H9 (cell line): ENCODE data around the gene CCDC138. TPM values are rescaled to one million over a fixed set of nuclear protein-coding genes. Genes with fewer than 3 reads are reported as not detected.

Experiments
- DNase-seq: peaks from one replicate; pipeline ENCODE4 v3.0.0-alpha.2; 2017
- H2AFZ ChIP-seq: one replicate; pipeline ENCODE4 v1.6.1; 2013; ENCODE audit warnings: mild to moderate bottlenecking, low read length, control low read depth, moderate library complexity
- H2AK5ac ChIP-seq: 2 replicates; pipeline ENCODE4 v1.6.1; 2013; ENCODE audit warnings: low read length, control low read depth, mixed read lengths; ENCODE audit not compliant: insufficient read length
- H2BK120ac ChIP-seq: one replicate; pipeline ENCODE4 v1.6.1; 2013; ENCODE audit warnings: low read depth, mild to moderate bottlenecking, low read length, control low read depth, inconsistent platforms; ENCODE audit not compliant: poor library complexity, severe bottlenecking
- H2BK12ac ChIP-seq: 2 replicates; pipeline ENCODE4 v1.6.1; 2013; ENCODE audit warnings: low read length, control low read depth, mixed read lengths, low read depth; ENCODE audit not compliant: insufficient read length
- H2BK15ac ChIP-seq: 2 replicates; pipeline ENCODE4 v1.6.1; 2013; ENCODE audit warnings: low read depth, low read length, control low read depth
- H2BK20ac ChIP-seq: one replicate; pipeline ENCODE4 v1.6.1; 2013; ENCODE audit warnings: low read depth, mild to moderate bottlenecking, low read length, control low read depth, inconsistent platforms; ENCODE audit not compliant: poor library complexity, severe bottlenecking
- H2BK5ac ChIP-seq: 2 replicates; pipeline ENCODE4 v1.6.1; 2013; ENCODE audit warnings: low read length, control low read depth, mixed read lengths; ENCODE audit not compliant: insufficient read length
- H3K14ac ChIP-seq: 2 replicates; pipeline ENCODE4 v1.6.1; 2013; ENCODE audit warnings: low read length, control low read depth; ENCODE audit not compliant: insufficient read depth
- H3K18ac ChIP-seq: 2 replicates; pipeline ENCODE4 v1.6.1; 2013; ENCODE audit warnings: low read depth, mild to moderate bottlenecking, mixed read lengths, low read length, control low read depth; ENCODE audit not compliant: insufficient read length
- H3K23ac ChIP-seq: 2 replicates; pipeline ENCODE4 v1.6.1; 2013; ENCODE audit warnings: low read length, control low read depth, mixed read lengths, low read depth; ENCODE audit not compliant: insufficient read length
- H3K23me2 ChIP-seq: 2 replicates; pipeline ENCODE4 v1.6.1; 2013; ENCODE audit warnings: low read depth, mild to moderate bottlenecking, mixed read lengths, low read length, control low read depth; ENCODE audit not compliant: insufficient read length, poor library complexity, severe bottlenecking
- H3K27ac ChIP-seq: 2 replicates; pipeline ENCODE4 v1.5.1; 2013; ENCODE audit warnings: low read length, control low read depth, mixed read lengths, low read depth; ENCODE audit not compliant: insufficient read length
- H3K27me3 ChIP-seq: 2 replicates; pipeline ENCODE4 v1.6.1; 2013; ENCODE audit warnings: low read length, control low read depth, inconsistent platforms; ENCODE audit not compliant: insufficient read depth
- H3K4ac ChIP-seq: 2 replicates; pipeline ENCODE4 v1.6.1; 2013; ENCODE audit warnings: low read depth, mild to moderate bottlenecking, control low read depth, inconsistent platforms, low read length, moderate library complexity
- H3K4me1 ChIP-seq: 2 replicates; pipeline ENCODE4 v1.6.1; 2013; ENCODE audit warnings: low read length, control low read depth, inconsistent platforms; ENCODE audit not compliant: insufficient read depth
- H3K4me2 ChIP-seq: 2 replicates; pipeline ENCODE4 v1.6.1; 2013; ENCODE audit warnings: low read length, control low read depth, mixed read lengths; ENCODE audit not compliant: insufficient read length, insufficient read depth
- H3K56ac ChIP-seq: 2 replicates; pipeline ENCODE4 v1.6.1; 2013; ENCODE audit warnings: low read depth, mild to moderate bottlenecking, mixed read lengths, low read length, control low read depth; ENCODE audit not compliant: insufficient read length
- H3K79me1 ChIP-seq: 2 replicates; pipeline ENCODE4 v1.6.1; 2013; ENCODE audit warnings: low read depth, mild to moderate bottlenecking, moderate library complexity, low read length, control low read depth, inconsistent platforms; ENCODE audit not compliant: insufficient read depth, poor library complexity, severe bottlenecking
- H3K79me2 ChIP-seq: 2 replicates; pipeline ENCODE4 v1.6.1; 2013; ENCODE audit warnings: low read length, control low read depth, inconsistent platforms; ENCODE audit not compliant: insufficient read depth
- H3K9ac ChIP-seq: 2 replicates; pipeline ENCODE4 v1.6.1; 2013; ENCODE audit warnings: low read length, control low read depth, mixed read lengths; ENCODE audit not compliant: insufficient read length; ENCODE audit errors: extremely low read depth
- H3K9me3 ChIP-seq: one replicate; pipeline ENCODE4 v1.6.1; 2013; ENCODE audit warnings: low read depth, low read length, inconsistent platforms; ENCODE audit not compliant: control insufficient read depth
- H3T11ph ChIP-seq: one replicate; pipeline ENCODE4 v1.6.1; 2013; ENCODE audit warnings: mild to moderate bottlenecking, low read length, control low read depth, inconsistent platforms
- H4K20me1 ChIP-seq: one replicate; pipeline ENCODE4 v1.6.1; 2013; ENCODE audit not compliant: control insufficient read depth, insufficient read length, insufficient read depth
- H4K5ac ChIP-seq: 2 replicates; pipeline ENCODE4 v1.6.1; 2013; ENCODE audit warnings: low read depth, mild to moderate bottlenecking, mixed read lengths, low read length, control low read depth; ENCODE audit not compliant: insufficient read length
- H4K8ac ChIP-seq: replicated peaks from 2 replicates; pipeline ENCODE4 v1.6.1; 2013; ENCODE audit warnings: low read length, control low read depth, mixed read lengths, low read depth; ENCODE audit not compliant: insufficient read length
- H4K91ac ChIP-seq: 2 replicates; pipeline ENCODE4 v1.6.1; 2013; ENCODE audit warnings: low read depth, mild to moderate bottlenecking, moderate library complexity, mixed read lengths, low read length, control low read depth; ENCODE audit not compliant: insufficient read length
- H3K27ac Mint-ChIP-seq, 3 experiments: 2 replicates in 2 of 3; 3 replicates in 1 of 3; pipeline ENCODE4 v1.8.0; 2020 to 2021; ENCODE audit warnings: mixed read lengths in 3 of 3, mild to moderate bottlenecking in 1 of 3, moderate library complexity in 1 of 3
- H3K27me3 Mint-ChIP-seq: 2 replicates; pipeline ENCODE4 v1.8.0; 2021; ENCODE audit warnings: low read depth, mild to moderate bottlenecking, moderate library complexity, mixed read lengths
- H3K36me3 Mint-ChIP-seq, 3 experiments: 2 replicates in 2 of 3; 3 replicates in 1 of 3; pipeline ENCODE4 v1.8.0; 2020 to 2021; ENCODE audit warnings: low read depth in 3 of 3, mixed read lengths in 3 of 3; ENCODE audit not compliant: insufficient read depth in 1 of 3
- H3K4me1 Mint-ChIP-seq, 2 experiments: 2 replicates each; pipeline ENCODE4 v1.8.0; 2020; ENCODE audit warnings: mixed read lengths in 2 of 2
- H3K4me3 Mint-ChIP-seq, 2 experiments: 2 replicates in 1 of 2; 3 replicates in 1 of 2; pipeline ENCODE4 v1.8.0; 2020 to 2021; ENCODE audit warnings: mild to moderate bottlenecking in 2 of 2, mixed read lengths in 2 of 2, moderate library complexity in 1 of 2
- H3K9me3 Mint-ChIP-seq, 2 experiments: 2 replicates in 1 of 2; 3 replicates in 1 of 2; pipeline ENCODE4 v1.8.0; 2020; ENCODE audit warnings: mild to moderate bottlenecking in 2 of 2, mixed read lengths in 2 of 2, moderate library complexity in 1 of 2
- CTCF ChIP-seq: fragments of 200-600 bp; sonication (generic); conservative IDR thresholded peaks from 3 replicates; pipeline ENCODE4 v1.8.0; 2021; ENCODE audit warnings: antibody characterized with exemption, mild to moderate bottlenecking
- WGBS: extraction: QIAGEN DNeasy Blood & Tissue Kit; methylation state at CpG from one replicate; pipeline ENCODE4 v1.1.7; 2013; ENCODE audit warnings: missing lambda C conversion rate, low lambda C conversion rate, mixed read lengths; ENCODE audit not compliant: insufficient read length; ENCODE audit errors: extremely low coverage; 5-methylcytosine and 5-hydroxymethylcytosine counted together
- total RNA-seq: library from RNA; stranded (reverse); gene quantifications from 2 replicates; pipeline ENCODE4 v1.2.1, GENCODE V29; 2021

The CCDC138 gene
- total RNA-seq, 1 experiment from 2014 or later = 32.7 TPM

- Histone ChIP-seq H2BK5ac (no peak overlapping the region), H2BK12ac (no peak overlapping the region), H3K27me3 (no peaks in the 10 kb centered on the region), H2BK120ac (no peak overlapping the region), H3K56ac (no peak overlapping the region), H4K20me1 (no peaks in the 10 kb centered on the region), H4K8ac (no peak overlapping the region), H3K9me3 (no peaks in the 10 kb centered on the region), H3K27ac (no peak overlapping the region), H2AFZ (no peak overlapping the region), H2BK20ac (no peak overlapping the region), H3T11ph (no peak overlapping the region), H3K4me1 (no peaks in the 10 kb centered on the region), H2BK15ac (no peak overlapping the region), H4K5ac (no peak overlapping the region), H3K4me2 (no peak overlapping the region), H3K18ac (no peak overlapping the region), H2AK5ac (no peak overlapping the region), H3K9ac (no peak overlapping the region), H3K79me1 (no peaks in the 10 kb centered on the region), H3K23me2 (no peaks in the 10 kb centered on the region), H3K14ac (no peak overlapping the region), H4K91ac (no peak overlapping the region), H3K23ac (no peak overlapping the region), H3K4ac (no peak overlapping the region), H3K79me2 (no peaks in the 10 kb centered on the region)
- Mint-ChIP-seq H3K27ac (no peak overlapping the region), H3K4me1 (no peaks in the 10 kb centered on the region), H3K27me3 (peaks cover 2% of the 10 kb centered on the region; the same call in 1 of the 2 replicates), H3K9me3 (no peaks in the 10 kb centered on the region), H3K36me3 (no peaks in the 10 kb centered on the region; a peak in 1 of 7 replicates), H3K4me3 (no peak overlapping the region)
- DNase-seq = no peak
- no peak for TF ChIP-seq CTCF
- no CpG with 5 or more reads among the region's 1 CpG for WGBS
These were observed 122.1 kb downstream of the CCDC138 start for GRCh38 chr2:108908713-108909070.
